Limb (tissue), 2 donors: ENCODE results near the gene TRIM6.
"Not testable (repeated sequence)": the region's sequence is repeated elsewhere in the genome, so short reads cannot be mapped to it uniquely, and the experiment has no call there.

Experiments used
- DNase-seq, 2 donors: peaks; one replicate each; pipeline ENCODE4 v3.0.0-alpha.2; 2016; ENCODE audit errors: extremely low spot score in 2 of 2

TRIM6 gene, protein sequence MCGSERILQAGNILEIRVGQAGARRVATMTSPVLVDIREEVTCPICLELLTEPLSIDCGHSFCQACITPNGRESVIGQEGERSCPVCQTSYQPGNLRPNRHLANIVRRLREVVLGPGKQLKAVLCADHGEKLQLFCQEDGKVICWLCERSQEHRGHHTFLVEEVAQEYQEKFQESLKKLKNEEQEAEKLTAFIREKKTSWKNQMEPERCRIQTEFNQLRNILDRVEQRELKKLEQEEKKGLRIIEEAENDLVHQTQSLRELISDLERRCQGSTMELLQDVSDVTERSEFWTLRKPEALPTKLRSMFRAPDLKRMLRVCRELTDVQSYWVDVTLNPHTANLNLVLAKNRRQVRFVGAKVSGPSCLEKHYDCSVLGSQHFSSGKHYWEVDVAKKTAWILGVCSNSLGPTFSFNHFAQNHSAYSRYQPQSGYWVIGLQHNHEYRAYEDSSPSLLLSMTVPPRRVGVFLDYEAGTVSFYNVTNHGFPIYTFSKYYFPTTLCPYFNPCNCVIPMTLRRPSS

DNA sequence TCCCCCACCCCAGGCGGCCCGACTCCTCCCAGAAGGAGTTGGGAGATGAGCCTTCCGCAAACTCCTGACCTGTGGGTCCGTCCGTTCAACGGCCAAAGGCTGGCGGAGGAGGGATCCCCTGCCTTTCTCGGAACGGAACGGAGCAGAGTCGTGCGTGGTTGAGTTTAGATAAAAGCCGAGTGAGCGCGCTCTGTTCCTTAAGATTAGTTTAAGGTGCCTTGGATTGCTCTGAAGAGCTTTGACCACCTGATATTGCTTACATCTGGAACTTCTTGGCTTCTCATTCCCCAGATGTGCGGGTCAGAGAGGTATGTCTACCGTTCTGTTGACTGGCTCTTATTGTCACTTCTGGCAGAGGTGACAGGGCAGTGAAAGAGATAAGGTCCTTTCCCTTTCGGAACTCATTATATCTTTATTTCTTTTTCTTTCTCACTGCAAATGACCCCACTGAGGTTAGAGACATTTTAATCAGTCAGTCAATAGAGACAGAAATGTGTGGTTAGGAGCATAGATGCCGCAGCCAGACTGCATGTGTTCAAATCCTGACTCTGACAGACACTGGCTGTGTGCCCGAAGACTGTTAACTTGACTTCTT is at the start of gene TRIM6:
Gene TRIM6, plus strand, starts transcription at position 31 of the 595 bp plus-strand sequence. Its CDS starts 261 bp downstream, at position 292.
- DNase-seq, result peak; percentile 10 to 69

GRCh38 chr11:5547982-5548381 is 48.5 kb upstream of the TRIM6 start:
- DNase-seq, result no peak

DNA sequence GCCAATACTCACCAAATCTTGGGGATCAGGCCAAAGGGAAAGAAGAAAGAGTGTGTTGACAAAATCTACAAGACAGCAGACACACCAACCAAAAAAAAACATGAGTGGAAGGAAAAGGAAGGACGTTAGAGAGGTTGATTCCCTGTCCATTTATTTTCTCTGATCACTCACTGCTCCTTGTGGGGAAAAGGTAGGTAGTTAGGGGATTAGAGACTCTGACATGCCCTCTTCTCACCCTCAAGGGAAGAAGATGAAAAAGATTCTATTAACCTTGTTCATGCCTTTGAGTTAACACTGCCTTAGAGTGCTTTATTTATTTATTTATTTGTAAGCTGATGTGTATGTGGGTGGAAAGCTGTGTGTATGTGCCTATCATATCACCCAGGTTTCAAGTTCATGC is 48.0 kb upstream of the TRIM6 start, which contains the start of gene OR52H1:
Gene OR52H1, minus strand, starts transcription at position 101 of the 400 bp plus-strand sequence. CDS start 3,035 bp downstream, outside the sequence.
- DNase-seq, result no peak

DNA sequence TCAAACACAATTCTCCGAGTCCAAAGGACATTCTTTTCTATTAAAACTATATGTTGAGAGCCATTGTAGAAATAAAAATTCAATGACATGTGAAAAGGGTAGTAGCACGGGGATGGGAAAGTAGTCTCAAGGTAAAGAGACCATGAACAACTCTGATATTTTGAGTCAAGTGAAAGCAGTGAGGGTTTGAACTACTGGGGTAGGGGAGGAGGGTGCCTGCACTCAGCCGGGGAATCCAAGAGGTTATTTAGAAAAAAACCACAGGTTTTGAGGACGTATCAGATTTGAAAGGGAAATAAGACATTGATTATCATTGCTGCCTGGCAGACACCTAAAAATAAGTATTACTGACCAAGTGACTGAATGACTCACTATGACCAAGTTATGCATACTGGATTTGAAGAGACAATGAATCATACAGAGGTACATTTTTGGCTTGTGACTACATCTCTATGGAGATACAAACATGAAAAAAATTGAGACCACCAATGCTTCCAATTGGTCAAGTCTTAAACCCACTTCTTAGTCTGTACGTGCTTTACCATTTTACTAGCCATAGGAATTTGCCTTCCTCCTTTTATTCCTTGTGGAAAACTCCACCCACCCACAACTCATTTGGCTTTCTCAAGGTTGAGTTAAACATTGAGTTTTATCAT is 45.9 kb upstream of the TRIM6 start:
- DNase-seq, result no peak

- peak in 1 of 2 donors; percentile 8 for DNase-seq
Observed at GRCh38 chr11:5553343-5553742, 43.1 kb upstream of the TRIM6 start.

- DNase-seq, result no peak
Observed at GRCh38 chr11:5556596-5557188, 39.7 kb upstream of the TRIM6 start.

DNA sequence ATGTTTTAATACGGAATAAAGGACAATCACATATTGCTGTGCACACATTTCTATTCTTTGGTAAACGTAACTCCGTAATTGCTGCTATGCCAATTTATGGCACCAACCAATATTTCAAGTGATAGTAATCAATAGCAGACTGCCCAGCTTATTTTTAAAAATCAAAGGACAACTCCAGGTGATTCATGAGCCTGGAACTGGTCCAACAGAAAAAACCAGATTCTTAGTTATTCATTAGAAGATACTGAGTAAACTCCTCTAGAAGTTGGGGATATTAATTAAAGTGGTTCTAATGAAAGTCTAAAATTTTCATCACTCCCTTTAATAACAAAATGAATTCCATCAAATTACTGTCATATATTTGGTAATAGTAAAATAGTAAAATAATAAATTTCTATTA is 38.7 kb upstream of the TRIM6 start:
- no peak for DNase-seq

DNA sequence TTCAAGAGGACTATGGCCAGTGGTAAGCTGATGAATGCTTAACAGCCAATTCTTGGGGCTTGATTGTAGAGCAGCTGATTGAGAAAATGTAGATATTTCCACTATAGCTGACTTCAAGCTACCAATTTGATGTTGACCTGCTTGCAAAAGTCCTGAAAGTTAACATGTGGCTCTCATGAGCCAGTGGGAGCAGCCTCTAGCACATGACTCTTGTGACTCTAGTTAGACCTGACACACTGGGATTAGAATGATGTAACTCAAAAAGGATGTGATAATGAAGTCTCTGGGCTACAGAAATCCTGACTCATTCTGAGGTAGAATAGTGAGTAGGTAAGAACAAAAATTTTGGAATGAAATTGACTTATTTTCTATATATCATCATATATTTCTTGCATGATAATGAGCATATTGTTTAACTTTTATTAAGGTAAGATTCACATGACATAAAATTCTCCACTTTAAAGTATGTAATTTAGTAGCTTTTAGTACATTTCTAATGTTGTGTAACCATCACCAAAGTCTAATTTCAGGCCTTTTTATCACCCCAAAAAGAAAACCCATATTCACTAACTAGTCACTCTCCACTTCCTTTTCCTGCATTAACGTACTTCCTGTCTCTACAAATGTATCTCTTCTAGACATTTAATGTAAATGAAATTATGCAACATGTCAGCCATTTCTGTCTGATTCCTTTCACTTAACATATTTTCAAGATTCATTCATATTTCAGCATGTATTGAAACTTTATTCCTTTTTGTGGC is 32.0 kb upstream of the TRIM6 start:
- no peak for DNase-seq

GRCh38 chr11:5574654-5575053 is 21.8 kb upstream of the TRIM6 start:
- no peak for DNase-seq

DNA sequence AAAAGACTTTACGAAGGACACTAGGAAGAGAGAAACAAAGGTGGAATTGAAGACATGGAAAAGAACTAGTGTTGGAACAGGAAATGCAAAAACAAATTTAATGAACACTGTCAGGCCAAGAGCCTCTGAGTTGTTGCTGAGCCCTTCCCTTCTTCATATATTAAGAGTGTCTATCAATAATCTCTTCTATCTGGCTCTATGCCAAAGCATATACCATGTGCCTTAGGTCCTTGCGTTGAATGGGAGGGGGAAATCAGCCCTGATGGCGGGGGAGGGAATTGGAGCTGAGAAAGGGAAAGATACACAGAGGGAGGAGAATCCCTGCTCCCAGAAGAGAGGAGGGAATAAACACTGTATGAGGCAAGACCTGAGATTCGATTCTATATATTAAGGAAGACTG is 21.3 kb upstream of the TRIM6 start:
- DNase-seq, result no peak

DNA sequence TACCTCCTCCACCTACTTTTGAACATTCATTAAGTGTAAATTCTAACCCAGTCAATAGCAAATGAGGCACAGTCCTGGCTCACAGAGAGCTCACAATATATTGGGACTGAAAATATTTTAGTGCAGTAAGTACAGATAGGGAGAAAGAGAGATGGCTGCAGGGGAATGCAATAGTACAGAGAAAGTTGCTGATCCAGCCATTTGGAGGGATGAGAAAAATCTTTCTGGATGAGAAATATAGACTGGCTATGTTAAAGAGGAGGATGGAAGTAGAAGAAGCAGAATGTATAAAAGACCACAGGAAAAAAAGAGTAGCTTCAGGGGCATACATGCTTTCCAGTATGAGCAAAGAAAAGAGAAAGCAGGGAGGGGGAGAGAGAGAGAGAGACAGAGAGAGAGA is 19.3 kb upstream of the TRIM6 start:
- DNase-seq, result no peak

- DNase-seq, result no peak
Observed at GRCh38 chr11:5580577-5580976, 15.9 kb upstream of the TRIM6 start, which contains the start of gene OR52B6. OR52B6 (plus strand) TSS chr11:5580877; CDS start chr11:5580877, 0 bp downstream.

DNA sequence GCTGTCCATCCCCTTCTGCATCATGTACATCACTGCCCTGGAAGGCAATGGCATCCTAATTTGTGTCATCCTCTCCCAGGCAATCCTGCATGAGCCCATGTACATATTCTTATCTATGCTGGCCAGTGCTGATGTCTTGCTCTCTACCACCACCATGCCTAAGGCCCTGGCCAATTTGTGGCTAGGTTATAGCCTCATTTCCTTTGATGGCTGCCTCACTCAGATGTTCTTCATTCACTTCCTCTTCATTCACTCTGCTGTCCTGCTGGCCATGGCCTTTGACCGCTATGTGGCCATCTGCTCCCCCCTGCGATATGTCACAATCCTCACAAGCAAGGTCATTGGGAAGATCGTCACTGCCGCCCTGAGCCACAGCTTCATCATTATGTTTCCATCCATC is 15.4 kb upstream of the TRIM6 start:
- no peak for DNase-seq

GRCh38 chr11:5584458-5584857 is 12.0 kb upstream of the TRIM6 start:
- not testable (repeated sequence) for DNase-seq

- not testable (repeated sequence) for DNase-seq
Observed at GRCh38 chr11:5589906-5590305, 6.5 kb upstream of the TRIM6 start.

- no peak for DNase-seq
Observed at GRCh38 chr11:5591613-5592012, 4.8 kb upstream of the TRIM6 start.

DNA sequence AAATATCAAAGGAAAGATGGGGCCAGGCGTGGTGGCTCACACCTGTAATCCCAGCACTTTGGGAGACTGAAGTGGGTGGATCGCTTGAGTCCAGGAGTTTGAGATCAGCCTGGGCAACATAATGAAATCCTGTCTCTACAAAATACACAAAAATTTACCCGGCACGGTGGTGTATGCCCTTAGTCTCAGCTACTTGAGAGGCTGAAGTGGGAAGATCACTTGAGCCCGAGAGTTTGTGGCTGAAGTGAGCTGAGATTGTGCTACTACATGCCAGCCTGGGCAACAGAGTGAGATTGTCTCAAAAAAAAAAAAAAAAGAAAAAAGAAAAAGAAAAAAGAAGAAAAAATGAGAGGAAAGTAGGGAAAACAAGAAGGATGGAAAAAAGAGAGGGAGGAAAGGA is 3.8 kb upstream of the TRIM6 start:
- DNase-seq, result no peak

- DNase-seq, result no peak
Observed at GRCh38 chr11:5593146-5593545, 3.3 kb upstream of the TRIM6 start.

- no peak for DNase-seq
Observed at GRCh38 chr11:5597953-5598352, 1.5 kb downstream of the TRIM6 start.

DNA sequence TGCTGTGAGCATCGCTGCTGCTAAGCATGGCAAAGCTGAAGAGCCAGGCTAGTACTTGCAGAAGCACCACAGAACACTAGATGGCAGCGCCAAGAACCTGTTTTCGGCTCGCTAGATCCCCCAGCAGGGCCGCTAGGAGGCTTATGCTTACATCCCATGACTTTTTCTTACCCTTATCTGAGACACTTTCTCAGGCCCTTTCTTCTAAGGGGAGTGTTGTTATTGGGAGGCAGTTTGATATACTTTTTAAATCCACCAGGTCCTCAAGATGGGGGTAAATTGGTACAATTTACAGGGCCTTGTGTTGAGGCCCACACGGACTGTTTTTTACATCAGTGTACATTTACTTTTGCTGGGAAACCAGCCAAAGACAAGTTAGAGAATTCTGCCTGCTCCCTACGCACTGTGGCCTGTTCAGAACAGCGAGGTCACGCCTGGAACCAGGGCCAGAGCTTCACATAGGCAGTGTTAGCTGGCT is 4.0 kb downstream of the TRIM6 start:
- peak; percentile 60 to 65 for DNase-seq

DNA sequence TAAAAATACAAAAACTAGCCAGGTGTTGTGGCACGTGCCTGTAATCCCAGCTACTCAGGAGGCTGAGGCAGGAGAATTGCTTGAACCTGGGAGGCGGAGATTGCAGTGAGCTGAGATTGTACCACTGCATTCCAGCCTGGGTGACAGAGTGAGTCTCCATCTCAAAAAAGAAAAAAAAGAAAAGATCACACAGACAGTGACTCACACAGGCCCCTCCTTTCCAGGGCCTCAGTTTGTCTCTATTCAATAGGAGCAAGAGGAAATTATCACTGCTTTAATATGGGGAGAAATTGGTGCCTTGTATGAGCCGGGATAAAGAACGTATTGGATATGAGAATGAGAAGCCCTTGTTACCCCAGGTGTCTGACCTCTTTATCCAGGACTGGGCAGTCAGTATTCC is 6.4 kb downstream of the TRIM6 start:
- not testable (repeated sequence) for DNase-seq
